NCI-H1092 treated with DMSO at 0.1 percent for 48 hours (cell line): Measurements from ENCODE around the gene BMP8B.
"Not testable (repeated sequence)": the region's sequence is repeated elsewhere in the genome, so short reads cannot be mapped to it uniquely, and the experiment has no call there.

Source experiments
- DNase-seq: peaks from one replicate; lab custom pipeline; 2025; lab: John Stamatoyannopoulos, UW

The BMP8B gene

DNA sequence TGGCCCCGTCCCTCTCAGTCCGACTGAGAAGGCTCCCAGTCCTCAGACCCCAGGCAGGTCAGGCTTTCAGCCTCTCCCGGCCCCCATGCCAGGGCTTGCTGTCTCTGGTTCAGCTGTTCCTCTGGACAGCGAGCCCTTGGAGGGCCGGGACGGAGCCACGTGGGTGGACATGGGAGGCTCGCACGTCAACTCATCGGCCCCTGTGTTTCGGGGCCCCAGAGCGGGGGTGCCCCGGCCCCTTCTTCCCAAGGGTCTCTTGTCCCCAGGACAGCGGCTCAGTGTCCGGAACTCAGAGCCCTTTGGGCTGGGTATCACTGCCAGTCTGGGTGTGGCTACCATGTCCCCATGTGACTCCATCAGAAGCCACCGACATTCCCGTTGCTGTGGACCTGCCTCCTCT lies 10.8 kb downstream of the BMP8B start:
- DNase-seq: not testable (repeated sequence)

DNA sequence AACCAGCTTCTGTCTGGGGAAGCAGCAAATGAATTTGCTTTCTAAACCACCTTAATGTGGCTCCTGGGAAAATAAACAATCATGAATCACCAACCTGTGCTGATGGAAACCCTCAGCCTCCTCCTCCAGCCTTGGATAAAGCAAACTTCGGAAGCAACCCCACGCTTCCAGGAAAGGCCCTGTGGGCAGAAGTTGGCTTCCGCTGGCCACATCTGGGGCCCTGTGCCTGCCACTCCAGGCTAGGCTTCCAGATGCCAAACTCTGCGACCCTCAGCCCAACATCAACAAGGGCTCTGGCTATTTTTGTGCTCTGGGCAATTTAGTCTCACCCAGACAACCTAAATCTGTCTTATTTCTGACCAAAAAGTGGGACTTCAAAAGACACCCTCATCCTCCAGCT lies 11.4 kb downstream of the BMP8B start:
- no peak for DNase-seq

DNA sequence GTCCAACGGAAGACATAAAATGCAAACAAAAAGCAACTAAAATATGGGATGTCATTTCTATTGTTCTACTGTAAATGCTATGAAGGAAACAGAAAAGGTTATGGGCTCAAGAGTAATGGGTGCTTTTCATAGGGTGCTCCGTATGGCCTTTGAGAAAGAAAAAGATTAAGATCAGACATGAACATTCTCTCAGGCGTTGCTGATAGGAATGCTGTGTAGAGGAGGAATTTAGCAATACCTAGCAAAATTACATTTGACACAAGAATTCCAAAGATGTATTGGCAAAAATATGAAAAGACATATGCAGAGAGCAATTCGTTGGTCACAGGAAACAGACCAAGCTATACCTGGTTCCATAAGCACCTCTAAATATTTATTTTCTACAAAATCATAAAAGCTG lies 11.8 kb downstream of the BMP8B start:
- DNase-seq: no peak

DNA sequence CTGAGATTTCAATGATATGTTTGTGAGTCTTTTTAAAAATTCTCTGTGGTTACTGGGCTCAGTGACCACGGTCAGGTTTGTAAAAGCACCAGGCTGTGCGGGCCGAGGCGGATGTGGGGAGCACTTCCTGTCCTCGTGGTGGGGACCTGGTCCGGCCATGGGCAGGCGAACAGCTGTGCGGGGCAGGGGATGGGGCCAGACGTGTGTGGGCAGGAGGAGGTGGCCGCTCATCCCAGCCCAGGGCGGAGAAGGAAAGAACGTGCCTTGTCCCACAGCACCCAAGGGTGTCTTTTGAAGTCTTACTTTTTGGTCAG lies 12.3 kb downstream of the BMP8B start:
- no peak for DNase-seq

DNA sequence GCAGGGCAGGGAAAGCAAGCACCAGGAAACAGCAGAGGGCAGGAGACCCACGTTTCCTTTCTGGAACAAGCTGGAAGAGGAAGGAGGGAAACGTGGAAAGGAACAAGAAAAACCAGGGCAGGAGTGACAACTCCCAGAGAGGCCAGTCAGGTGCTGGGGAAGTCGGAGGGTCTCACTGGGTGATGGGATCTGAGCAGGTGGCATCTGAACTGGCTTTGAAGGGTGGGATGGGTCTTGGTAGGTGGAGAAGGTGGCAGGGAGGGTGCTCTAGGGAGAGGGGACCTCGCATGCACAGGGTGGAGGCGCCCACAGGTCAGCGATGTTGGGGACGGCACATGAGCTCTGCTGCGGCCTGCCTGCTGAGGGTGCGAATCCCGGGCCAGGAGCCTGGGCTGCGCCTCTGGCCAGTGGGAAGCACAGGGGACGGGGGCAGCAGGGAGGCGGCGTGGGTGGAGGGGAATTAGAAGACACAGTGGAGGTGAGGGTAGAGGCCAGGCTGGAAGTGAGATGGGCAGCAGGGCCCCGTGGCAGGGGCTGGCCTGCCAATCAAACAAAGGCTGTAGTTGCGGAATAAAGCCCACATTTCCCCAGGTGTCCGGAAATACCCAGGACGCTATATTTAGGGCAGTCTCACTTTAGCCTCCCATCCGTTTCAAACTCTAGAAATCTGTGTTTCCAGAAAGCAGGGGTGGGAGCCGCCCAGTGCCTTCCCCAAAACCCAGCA lies 12.8 kb downstream of the BMP8B start:
- DNase-seq: not testable (repeated sequence)

DNA sequence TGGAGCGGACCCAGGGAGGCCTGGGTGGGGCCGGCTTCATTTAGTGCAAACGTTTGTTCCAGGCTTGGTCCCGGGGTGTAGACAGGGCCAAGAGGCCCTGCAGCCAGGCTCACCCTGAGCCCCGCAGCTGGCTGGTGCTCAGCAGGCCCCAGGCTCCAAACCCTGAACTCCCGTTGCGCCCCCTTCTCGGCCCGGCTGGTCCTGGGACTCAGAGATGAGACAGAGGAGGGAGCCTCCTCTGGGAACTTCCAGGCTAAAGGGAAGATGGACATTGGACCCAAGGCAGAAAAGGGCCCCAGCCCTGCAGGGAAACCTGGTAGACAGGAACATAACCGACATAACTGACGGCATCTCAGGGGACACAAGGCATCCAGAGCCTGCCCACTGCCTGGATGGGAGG lies 13.5 kb downstream of the BMP8B start:
- not testable (repeated sequence) for DNase-seq

DNA sequence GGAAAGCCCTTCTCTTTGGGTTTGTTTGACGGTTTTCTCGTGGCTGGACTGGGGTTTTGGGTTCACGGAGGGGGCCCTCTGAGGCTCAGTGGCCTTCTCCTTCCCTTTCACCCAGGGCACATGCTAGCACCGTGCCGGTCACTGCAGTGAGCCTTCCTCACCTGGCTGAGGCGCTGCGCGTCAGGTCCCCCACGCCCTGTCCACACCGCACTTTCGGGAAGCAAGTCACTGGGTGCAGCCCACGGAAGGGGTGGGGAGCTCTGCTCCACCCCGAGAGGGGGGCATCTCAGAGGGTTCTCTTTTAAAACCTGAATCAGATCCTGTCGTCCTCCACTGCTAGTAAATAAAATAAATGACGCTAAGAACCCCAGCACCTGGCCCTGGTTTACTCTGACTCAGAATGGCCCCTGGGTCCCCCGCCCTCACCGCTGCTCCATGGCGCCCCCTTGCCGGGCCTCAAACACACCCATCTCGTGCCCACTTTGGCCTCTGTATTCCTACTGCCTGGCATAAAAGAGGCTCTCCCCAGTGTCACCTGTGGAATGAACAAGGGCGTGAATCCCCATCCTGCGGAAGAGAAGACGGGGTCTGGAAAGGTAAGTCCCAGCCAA lies 15.2 kb downstream of the BMP8B start:
- not testable (repeated sequence) for DNase-seq

DNA sequence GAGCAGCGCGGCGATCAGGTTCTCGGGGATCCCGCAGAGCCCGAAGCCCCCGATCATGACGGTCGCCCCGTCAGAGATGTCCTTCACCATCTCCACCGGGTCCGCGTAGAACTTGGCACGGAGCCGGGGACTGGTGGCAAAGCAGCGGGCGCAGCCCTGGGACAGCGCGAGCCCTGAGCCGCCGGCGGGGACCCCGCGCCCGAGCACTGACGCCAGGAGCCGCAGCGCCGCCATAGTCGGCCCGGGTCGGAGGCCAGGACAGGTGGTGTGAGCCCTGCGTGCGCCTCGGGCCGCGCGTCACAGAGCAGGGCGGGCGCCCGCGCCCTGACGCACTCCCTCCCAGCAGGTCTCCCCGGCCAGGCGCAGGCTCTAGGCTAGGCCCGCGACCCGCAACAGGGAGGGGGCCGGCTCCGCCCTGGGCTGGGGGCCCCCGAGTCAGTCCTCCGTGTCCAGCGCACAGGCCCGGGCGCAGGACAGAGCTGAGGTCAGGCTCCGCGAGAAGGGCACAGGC lies 17.6 kb downstream of the BMP8B start, which contains the start of gene OXCT2:
Gene OXCT2, minus strand, starts transcription at position 327 of the 511 bp plus-strand sequence. Its CDS starts 93 bp downstream, at position 234.
- not testable (repeated sequence) for DNase-seq

DNA sequence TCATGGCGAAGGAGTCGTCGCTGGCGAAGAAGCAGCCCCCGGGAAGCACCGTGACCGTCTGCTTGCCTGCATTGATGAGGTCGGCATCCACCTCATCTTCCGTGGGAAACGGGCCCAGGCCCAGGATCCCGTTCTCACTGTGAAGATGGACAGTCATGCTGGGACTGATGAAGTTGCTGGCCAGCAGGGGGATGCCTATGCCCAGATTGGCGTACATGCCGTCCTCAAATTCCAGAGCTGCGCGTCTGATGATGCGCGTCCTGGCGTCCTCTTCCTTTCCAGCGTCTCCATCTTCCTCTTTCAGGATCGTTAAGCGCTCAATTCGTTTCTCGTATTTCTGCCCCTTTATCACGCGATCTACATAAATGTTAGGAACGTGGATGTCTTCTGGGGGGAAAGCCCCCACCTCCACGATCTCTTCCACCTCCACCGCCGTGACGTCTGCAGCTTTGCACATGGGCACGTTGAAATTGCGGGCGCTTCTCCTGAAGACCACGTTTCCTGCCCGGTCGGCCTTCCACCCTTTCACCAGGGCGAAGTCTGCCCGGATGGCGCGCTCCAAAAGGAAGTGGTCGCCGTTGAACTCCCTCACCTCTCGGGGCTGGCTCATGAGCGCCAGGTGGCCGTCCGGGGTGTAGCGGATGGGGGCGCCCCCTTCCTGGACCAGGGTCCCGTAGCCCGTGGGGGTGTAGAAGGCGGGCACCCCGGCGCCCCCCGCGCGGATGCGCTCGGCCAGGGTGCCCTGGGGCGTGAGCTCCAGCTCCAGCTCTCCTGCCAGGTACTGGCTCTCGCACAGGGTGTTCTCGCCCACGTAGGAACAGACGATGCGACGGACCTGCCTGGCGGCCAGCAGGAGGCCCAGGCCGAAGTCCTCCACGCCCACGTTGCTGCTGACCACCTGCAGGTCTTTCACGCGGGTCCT lies 18.3 kb downstream of the BMP8B start:
- not testable (repeated sequence) for DNase-seq

DNA sequence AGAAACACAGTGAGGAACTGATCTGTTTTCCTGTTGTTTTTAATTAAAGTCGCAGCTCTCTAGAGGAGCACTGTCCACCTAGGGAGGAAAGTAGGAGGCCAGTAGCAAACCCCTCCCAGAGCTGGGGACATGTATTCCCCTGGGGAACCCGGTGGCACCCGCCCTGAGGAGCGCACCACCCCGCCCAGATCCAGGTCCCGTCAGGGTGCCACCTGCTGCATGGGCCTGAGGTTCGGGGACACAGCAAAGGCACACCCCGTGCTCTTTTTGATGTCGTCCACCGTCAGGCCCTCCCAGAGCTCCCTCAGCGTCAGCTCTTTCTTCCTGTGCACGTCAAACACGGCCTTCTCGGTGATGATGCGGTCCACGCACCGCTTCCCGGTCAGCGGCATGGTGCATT lies 19.2 kb downstream of the BMP8B start:
- DNase-seq: not testable (repeated sequence)

DNA sequence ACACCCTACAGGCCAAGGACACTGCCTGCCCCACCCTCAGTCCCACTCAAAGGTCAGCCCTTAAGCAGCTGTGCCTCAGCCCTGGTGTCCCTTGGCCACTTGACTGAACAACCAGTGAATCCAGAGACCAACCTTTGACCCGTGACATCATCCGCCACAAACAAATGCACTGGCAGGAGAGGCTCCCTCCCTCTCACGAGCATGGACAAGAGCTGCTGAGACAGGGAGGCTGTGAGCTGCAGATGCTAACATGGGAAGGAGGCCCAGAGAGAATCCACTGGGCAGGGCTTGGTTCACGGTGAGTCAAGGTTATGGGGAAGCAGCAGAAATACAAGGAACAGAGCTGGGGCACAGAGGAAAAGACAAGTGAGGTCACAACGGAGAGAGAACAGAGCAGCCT lies 22.2 kb downstream of the BMP8B start:
- DNase-seq: not testable (repeated sequence)

DNA sequence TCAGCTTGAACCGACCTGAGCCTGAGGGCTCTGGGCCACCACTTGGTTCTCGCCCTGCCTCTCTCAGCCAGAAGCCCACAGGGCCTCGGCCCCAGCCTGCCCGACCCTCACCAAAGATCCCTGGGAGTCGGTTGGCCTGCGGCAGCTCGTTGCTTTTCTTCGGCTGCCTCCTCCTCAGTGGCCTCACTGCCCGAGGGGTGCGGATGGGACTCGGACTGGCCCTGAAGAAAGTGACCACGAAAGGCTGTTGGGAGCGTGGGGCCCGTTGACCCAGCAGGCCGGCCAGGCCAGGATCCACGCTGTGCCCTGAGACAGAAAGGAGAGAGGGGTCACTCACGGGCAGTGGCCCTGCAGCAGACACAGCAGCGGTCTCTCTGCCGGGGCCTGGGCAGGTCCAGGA lies 24.2 kb downstream of the BMP8B start:
- DNase-seq: not testable (repeated sequence)

DNA sequence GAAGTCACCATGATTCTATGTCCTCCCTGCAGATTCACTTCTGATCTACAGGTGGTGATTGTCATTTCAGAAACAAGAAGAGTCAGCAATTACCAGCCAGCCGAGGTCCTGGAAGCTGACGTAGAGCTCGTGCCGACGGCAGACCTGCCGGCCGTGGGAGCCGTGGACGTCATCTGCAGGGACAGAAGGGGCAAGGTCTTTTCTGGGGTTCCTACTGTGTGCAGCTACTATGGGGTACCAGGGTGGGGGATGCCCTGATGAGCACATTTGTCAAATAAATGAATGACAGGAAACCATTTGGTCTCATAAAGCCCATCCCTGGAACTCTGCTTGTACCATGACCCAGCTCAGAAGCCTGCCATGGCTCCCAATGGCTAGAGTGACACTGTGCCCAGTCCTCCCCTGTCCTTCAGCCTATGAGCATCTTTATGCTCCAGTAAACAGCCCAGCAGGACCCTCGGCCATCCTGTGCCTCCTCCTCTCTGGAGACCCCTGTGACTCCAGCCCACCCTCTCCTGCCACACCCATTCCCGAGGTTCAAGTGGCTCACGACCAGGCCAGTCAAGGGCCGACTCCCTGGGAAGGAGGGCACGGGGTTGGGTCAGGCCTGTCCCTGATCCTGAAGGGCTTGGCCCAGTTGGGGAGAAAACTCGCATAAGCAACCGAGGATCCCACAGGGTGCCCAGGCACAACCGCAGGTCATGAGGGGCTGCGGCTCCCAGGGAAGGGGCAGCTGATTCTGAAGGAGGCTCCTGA lies 24.9 kb downstream of the BMP8B start:
- not testable (repeated sequence) for DNase-seq

DNA sequence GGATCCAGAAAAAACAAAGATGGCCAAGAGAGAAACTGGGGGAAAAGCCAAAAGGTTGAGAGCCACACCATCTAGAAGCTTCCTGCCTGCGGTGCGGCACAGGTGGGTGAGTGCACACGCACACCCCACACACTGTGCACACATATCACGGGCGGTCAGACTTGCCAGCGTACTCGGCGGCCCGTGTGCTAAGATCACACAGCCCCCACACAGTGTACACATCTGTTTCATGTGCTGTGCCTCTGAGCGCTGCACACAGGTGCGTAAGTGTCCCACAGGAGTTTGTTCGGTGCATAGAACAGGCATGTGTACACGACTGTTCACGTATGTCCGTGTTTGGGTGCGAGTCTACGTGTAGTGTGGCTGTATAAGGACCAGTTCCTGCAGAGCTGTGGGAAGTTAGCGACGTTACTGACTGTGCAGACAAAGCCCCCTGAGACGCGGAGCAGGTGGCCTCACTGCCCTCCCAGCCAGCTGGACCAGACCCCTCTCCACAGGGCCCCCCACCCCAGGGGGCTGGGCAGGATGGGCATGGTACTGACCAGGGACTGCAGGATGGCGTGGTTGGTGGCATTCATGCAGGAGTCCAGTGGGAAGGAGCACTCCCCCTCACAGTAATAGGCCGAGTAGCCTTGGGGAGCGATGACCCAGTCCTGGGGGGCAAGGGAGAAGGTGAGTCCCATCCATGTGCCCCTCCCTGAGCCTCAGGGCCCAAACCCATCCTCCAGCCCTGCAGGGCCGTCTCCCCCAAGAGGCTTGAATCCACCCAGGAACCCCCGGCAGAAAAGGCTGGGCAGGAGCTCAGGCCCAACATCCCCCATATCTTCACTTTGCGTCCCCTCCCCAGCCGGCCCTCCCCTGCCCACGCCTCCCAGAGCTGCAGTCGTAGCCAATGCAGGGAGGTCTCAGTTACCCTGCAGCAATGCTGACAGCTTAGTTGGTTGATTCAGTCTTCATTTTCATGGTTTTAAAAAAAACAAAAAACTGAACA lies 25.8 kb downstream of the BMP8B start:
- no peak for DNase-seq

DNA sequence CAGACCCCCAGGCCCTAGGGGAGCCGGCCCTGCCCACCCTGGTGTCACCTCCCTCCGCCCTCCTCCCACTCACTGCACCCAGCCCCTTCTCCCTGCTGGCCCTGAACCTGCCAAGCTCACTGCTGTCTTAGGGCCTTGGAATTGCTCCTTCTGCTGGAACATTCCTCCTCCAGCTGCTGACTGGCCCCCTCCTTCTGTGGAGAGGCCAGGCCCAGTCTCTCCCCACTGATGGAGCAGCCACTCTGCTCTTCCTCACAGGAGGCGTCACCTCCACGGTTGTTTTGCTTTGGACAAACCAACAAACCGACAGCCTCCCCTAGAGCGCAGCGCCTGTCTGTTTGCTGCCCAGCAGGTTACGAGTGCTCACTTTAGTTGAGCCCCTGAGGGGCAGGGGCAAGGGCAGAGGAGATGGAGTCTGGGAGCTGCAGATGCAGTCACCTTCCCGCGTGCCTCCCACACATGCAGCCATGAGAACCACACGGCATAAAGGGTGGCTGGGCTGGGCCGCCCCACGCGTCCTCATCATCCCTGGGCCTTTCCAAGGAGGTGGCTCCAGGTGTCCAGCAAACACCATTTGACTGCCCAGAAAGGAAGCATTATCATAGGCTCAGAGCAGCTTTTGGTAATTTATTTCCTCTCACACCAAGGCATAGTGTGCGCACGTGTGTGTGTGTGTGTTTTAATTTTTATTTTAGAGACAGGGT lies 27.0 kb downstream of the BMP8B start:
- no peak for DNase-seq

DNA sequence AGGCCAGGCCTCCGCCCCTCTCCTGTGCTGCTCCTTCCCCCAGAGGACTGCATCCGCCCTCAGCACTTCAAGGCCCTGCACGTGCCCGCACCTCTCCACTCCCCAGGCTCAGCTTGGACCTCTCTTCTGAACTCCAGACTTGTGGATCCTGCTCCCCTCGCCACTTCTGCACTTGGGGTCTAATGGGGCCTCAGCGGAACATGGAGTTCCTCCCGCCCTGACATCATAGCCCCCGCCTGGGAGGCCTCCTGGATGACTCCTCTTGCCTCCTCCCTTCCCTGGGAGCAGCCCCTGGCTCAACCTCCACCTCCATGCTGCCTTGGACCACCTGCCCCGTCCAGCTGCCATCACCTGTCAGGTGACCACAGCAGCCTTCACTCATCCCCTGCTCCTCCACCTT lies 27.6 kb downstream of the BMP8B start:
- DNase-seq: no peak

DNA sequence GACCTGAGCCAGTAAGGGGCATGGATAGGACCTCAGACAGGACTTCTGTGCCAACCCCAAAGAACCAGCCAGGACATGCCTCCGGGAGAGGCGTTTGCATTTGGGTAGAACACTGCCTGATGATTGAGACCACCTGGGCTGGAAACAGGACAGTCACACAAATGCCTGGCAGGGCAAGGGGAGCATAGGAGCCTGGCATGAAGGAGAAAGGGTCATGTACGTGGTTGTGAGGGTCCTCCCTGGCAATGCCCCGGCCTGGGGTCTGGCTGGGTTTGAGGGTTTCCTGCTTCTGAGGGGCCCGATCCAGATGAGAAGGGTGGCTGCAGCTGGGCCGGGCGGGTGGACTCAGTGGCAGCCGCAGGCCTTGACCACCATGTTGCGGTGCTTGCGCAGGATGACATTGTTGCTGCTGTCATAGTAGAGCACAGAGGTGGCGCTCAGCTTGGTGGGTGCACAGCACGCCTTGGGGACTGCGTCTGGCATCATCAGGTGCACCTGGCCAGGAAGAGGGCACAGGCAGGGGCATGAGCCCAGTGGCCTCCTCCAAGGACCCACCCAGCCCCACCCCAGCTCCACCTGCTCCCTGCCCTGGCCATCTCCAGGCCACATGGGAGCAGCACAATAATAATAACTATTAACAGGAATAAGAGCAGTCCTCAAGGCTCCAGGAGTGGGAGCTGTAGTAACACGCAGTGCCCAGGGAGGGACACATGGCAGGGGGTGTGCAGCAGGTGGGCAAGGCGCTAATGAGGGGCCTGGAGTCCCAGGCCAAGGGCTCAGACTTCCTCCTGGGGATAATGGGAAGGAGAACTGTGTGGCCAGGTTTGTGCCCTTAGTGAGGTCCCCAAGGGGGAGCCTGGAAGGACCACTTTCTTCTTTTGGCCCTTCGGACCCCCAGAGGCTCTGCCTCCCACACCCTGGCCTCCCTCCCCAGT lies 28.3 kb downstream of the BMP8B start:
- no peak for DNase-seq

DNA sequence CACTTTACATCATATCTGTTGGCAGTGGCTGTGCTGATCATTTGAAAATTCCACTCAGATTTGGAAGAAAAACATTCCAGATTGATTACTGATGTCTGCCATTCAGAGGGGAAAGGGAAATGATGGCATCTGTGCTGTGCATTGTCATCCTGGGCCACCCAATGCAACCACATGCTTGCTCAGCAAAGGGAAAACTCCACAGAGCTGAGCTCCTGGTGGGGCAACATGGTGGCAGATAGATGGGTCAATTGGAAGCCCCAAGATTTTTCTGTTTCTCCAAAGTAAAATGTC lies 29.3 kb downstream of the BMP8B start:
- DNase-seq: no peak
